HG03565 (cell line): ENCODE results near the gene MACROD1.

Experiments
- ATAC-seq: cut with Tn5 transposase; IDR thresholded peaks from one replicate; pipeline ENCODE4 v1.9.1; 2021; ENCODE audit warnings: mild to moderate bottlenecking, moderate library complexity; ENCODE audit not compliant: unreplicated experiment

Gene MACROD1

DNA sequence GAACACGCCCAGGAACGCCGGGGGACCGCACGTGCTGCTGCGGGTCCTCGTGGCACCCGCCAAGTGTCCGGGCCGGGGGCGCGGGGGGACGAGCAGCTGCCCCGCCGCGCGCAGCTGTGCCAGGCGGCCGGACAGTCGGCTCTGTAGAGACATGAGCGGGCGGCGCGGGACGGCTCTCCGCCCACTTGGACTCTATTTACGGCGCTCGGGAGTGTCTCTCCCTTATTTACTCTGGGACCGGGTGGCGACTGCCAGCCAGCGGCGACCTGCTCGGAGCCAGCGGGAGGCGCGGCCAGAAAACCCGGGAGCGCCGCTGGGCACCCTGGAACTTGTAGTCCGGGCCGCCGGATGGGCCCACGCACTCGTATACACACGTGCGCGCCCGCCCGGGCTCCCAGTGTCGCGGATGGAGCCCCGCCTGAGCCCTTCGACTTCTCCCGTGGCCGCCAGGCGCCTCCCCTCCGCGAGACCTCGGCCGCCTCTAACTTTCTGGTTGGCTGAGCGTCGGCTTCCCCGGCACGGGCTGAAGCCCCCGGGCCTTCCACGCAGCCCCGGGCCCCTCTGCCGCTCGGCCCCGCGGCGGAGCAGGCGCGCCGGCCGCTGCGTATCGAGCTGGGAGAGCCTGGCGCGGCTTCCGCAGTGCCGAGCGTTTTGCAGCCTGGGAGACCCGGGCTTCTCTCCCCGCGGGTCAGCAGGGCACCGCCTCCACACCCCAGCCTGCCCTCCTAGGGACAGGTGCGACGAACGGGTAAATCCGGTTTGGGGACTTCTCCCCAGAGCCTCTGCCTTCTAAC lies at the start of gene MACROD1:
Gene MACROD1 (minus strand): TSS at position 272 of the 794 bp plus-strand sequence. CDS start 119 bp downstream, at position 153.
- peak; percentile 71 for ATAC-seq

GRCh38 chr11:64211181-64211872 lies 45.4 kb upstream of the MACROD1 start:
- ATAC-seq = no peak

GRCh38 chr11:64210301-64211020 lies 44.5 kb upstream of the MACROD1 start:
- no peak for ATAC-seq

DNA sequence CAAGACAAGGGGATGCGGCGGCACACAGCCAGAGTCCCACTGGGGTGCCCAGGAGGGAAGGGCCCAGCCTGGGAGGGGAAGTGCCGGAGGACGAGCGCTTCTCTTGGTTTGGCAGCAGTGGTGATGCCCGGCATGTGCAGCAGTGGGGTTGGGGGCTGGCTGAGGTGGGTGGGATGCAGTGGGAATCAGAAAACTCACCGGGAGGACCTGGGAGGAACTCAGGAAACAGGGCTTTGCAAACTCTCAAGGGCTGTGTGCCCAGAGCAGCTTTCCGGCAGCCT lies 43.6 kb upstream of the MACROD1 start:
- no peak for ATAC-seq

- no peak for ATAC-seq
Measured at GRCh38 chr11:64208796-64209562, 43.1 kb upstream of the MACROD1 start.

DNA sequence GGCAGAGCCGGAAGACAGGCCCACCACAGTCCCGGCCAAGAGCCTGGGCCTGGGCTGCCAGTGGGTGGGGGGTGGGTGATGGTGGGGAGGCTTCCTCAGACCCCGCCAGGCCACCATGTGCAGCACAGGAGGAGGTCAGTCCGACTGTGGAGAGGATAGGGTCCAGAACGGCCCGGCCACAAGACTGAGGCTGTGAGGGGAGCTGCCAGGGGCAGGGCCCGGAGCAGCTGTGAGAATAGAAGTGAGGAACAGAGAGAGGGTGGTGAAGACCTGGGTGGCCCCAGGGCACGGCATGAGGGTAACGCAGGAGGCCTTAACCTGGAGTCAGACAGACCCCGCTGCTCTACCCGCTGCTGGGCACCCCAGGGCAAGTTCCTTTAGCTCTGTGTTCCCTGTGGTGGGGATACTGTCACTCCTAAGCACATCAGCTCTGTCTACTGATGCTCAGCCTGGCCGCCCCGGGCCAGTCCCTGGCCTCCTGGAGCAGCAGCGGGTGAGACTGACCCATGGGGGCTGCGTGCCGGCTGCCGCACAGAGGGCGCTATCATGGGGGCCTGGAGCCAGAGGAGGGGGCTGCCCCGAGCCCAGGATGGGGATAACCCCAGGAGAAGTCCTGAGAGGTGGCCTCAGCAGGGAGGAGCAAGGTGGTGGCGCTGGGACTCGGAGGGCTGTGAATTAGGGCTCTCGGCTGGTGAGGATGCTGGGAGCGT lies 42.3 kb upstream of the MACROD1 start:
- peak; percentile 4 for ATAC-seq

- peak; percentile 42 for ATAC-seq
Measured at GRCh38 chr11:64207256-64208085, 41.6 kb upstream of the MACROD1 start.

DNA sequence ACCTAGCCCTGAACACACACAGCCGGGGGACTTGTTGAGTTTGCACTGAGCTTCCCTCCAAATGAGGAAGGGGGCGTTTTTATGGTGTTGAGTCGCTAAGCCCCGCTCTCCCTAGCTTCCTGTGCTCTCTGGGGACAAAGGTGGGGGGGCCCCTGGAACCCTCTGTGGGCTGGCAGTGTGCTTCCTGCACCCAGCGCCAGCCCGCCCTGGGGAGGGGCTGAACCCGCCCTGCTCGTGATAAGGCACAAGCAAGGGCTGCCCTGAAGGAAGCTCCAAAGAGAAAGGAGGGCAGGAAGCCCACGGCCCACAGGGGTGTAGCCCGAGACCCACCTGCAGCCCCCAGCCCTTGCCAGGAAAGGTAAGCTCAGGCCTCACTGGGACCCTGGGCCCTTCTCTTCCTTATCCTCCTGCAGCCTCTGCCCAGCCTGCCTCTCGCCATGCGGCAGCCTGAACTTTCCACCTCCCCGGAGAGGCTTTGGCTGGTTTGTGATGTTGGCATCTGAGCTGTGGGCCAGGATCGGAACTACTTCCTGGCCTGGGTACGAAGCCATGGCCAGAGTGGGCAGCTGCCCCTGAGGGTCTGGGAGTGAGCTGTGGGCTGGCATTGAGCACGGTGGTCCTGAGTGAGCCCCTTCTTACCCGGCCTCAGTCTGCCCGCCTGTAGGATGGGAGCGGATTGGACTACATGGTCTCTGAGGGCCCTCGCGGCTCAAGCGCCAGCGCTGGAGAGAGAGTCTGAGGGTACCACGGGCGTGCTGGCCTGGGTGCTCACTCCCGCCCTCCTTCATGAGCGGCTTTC lies 40.7 kb upstream of the MACROD1 start, which contains the start of gene FERMT3:
Gene FERMT3 (plus strand): TSS at position 265 of the 799 bp plus-strand sequence. CDS start 644 bp downstream, outside the sequence.
- ATAC-seq = no peak

- ATAC-seq = no peak
Measured at GRCh38 chr11:64204464-64204989, 38.6 kb upstream of the MACROD1 start.

- ATAC-seq = no peak
Measured at GRCh38 chr11:64204080-64204440, 38.1 kb upstream of the MACROD1 start.

- ATAC-seq = no peak
Measured at GRCh38 chr11:64203421-64204079, 37.6 kb upstream of the MACROD1 start.

- ATAC-seq = no peak
Measured at GRCh38 chr11:64202992-64203391, 37.1 kb upstream of the MACROD1 start.

DNA sequence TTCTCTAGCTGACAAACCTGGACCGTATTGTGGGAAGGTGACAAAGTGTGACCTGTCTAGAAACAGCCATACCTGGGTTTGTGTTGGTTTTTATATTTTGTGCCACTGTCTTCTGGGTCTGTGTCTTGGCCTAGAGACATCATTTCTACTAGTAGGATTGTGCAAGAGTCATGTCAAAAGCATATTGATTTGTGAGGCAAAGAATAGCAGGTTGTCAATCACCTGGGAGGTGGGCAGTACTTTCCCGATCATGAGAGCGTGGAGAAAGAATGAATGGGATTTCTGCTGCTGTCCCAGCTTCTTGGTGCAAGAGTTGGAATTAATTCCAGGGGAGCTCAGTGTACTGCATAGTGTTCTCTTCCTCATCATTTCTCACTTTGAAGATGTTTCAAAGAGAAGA lies 35.6 kb upstream of the MACROD1 start:
- no peak for ATAC-seq

- no peak for ATAC-seq
Measured at GRCh38 chr11:64198511-64198910, 32.6 kb upstream of the MACROD1 start.

DNA sequence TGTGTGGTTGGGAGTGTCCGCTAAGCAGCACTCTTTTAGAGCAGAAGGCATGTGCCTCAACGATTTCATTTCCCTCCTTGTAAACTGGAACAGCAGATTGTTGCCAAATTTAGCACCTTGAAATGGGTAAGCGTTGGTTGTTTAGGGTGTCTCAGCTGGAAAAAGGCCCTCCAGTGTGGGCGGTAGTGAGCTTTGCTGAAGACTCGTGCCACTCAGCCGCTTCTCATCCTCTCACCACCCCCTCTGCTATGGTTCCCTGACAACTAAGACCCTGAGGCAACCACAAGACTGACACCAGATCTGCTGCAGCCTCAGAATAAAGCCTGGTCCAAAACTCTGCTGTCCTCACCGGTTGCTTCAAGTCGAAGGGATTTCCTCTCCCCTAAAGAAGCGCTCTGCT lies 30.7 kb upstream of the MACROD1 start:
- no peak for ATAC-seq

- no peak for ATAC-seq
Measured at GRCh38 chr11:64192434-64192833, 26.5 kb upstream of the MACROD1 start.

- ATAC-seq = no peak
Measured at GRCh38 chr11:64186492-64187165, 20.7 kb upstream of the MACROD1 start.
